CD14-positive monocyte (primary cell): Measurements from ENCODE around the gene TRABD2B. TPM values are rescaled to one million over a fixed set of nuclear protein-coding genes. Genes with fewer than 3 reads are reported as not detected.

Experiments used
- DNase-seq, 3 donors: peaks; one replicate each; pipeline ENCODE4 v3.0.0-alpha.2; 2011 to 2022
- H2AFZ ChIP-seq: 2 replicates; pipeline ENCODE4 v1.6.0; 2012; ENCODE audit warnings: mild to moderate bottlenecking, low read depth, low read length, inconsistent platforms; ENCODE audit not compliant: insufficient read depth, poor library complexity, severe bottlenecking
- H3K27ac ChIP-seq, 2 donors: 1 replicate in 1 of 2; 2 replicates in 1 of 2; pipeline ENCODE4 v1.5.1; 2012 to 2013; ENCODE audit warnings: low read length in 2 of 2, control low read depth in 1 of 2, inconsistent platforms in 1 of 2, low read depth in 1 of 2, mild to moderate bottlenecking in 1 of 2
- H3K27me3 ChIP-seq, 2 donors: one replicate each; pipeline versions ENCODE4 v1.6.0 to v1.6.1; 2011 to 2013; ENCODE audit warnings: low read length in 2 of 2; ENCODE audit not compliant: control insufficient read depth in 2 of 2, insufficient read depth in 2 of 2
- H3K36me3 ChIP-seq, 2 donors: replicated peaks in 1 of 2; 1 replicate in 1 of 2; 2 replicates in 1 of 2; pipeline versions ENCODE4 v1.5.1 to v1.6.1; 2012 to 2013; ENCODE audit warnings: low read length in 2 of 2, control low read depth in 1 of 2, inconsistent platforms in 1 of 2, mild to moderate bottlenecking in 1 of 2; ENCODE audit not compliant: insufficient read depth in 2 of 2, control insufficient read depth in 1 of 2
- H3K4me1 ChIP-seq, 2 donors: 1 replicate in 1 of 2; 2 replicates in 1 of 2; pipeline versions ENCODE4 v1.5.1 to v1.6.1; 2012 to 2013; ENCODE audit warnings: low read length in 2 of 2, control low read depth in 1 of 2, inconsistent platforms in 1 of 2, mild to moderate bottlenecking in 1 of 2, moderate library complexity in 1 of 2; ENCODE audit not compliant: insufficient read depth in 2 of 2, control insufficient read depth in 1 of 2
- H3K4me2 ChIP-seq: replicated peaks from 2 replicates; pipeline ENCODE3; 2012; ENCODE audit warnings: low read length, moderate library complexity, mild to moderate bottlenecking; ENCODE audit not compliant: poor library complexity, severe bottlenecking; ENCODE audit errors: extremely low read depth
- H3K4me3 ChIP-seq, 3 experiments: fragments of 200-600 bp in 1 of 3; sonication (generic) in 1 of 3; replicated peaks in 1 of 3; 1 replicate in 2 of 3; 2 replicates in 1 of 3; pipeline ENCODE4 v1.5.1; 2011 to 2013; ENCODE audit warnings: low read length in 3 of 3, mild to moderate bottlenecking in 3 of 3, control low read depth in 2 of 3, low read depth in 2 of 3, inconsistent platforms in 1 of 3, moderate library complexity in 1 of 3
- H3K79me2 ChIP-seq: 2 replicates; pipeline ENCODE4 v1.6.0; 2012; ENCODE audit warnings: mild to moderate bottlenecking, control low read depth, inconsistent platforms, low read length, moderate library complexity; ENCODE audit not compliant: insufficient read depth
- H3K9ac ChIP-seq: 2 replicates; pipeline ENCODE4 v1.6.0; 2017; ENCODE audit warnings: low read length, mild to moderate bottlenecking; ENCODE audit not compliant: insufficient read depth, poor library complexity, severe bottlenecking
- H3K9me3 ChIP-seq, 2 donors: replicated peaks in 1 of 2; 1 replicate in 1 of 2; 2 replicates in 1 of 2; pipeline versions ENCODE4 v1.5.1 to v1.6.1; 2012 to 2013; ENCODE audit warnings: low read length in 2 of 2, control low read depth in 1 of 2; ENCODE audit not compliant: control insufficient read depth in 1 of 2, insufficient read depth in 1 of 2
- H4K20me1 ChIP-seq: 2 replicates; pipeline ENCODE4 v1.6.0; 2012; ENCODE audit warnings: mild to moderate bottlenecking, low read length, control low read depth, moderate library complexity; ENCODE audit not compliant: insufficient read depth
- H3K27ac Mint-ChIP-seq, 7 donors: one replicate each; pipeline ENCODE4 v1.8.0; 2020; ENCODE audit warnings: mild to moderate bottlenecking in 7 of 7, mixed read lengths in 7 of 7, moderate library complexity in 6 of 7, inconsistent platforms in 2 of 7
- H3K27me3 Mint-ChIP-seq, 3 donors: one replicate each; pipeline ENCODE4 v1.8.0; 2021 to 2022; ENCODE audit warnings: low read depth in 3 of 3, mild to moderate bottlenecking in 3 of 3, mixed read lengths in 3 of 3, moderate library complexity in 3 of 3, inconsistent platforms in 1 of 3
- H3K36me3 Mint-ChIP-seq, 2 donors: one replicate each; pipeline ENCODE4 v1.8.0; 2020; ENCODE audit warnings: mixed read lengths in 2 of 2, inconsistent platforms in 1 of 2, mild to moderate bottlenecking in 1 of 2
- H3K4me1 Mint-ChIP-seq: one replicate; pipeline ENCODE4 v1.8.0; 2020; ENCODE audit warnings: mild to moderate bottlenecking, mixed read lengths
- H3K4me3 Mint-ChIP-seq, 2 donors: one replicate each; pipeline ENCODE4 v1.8.0; 2020; ENCODE audit warnings: mild to moderate bottlenecking in 2 of 2, mixed read lengths in 2 of 2, moderate library complexity in 1 of 2
- H3K9me3 Mint-ChIP-seq, 7 donors: one replicate each; pipeline ENCODE4 v1.8.0; 2020 to 2022; ENCODE audit warnings: mixed read lengths in 7 of 7, mild to moderate bottlenecking in 6 of 7, moderate library complexity in 6 of 7, inconsistent platforms in 2 of 7
- WGBS: methylation state at CpG from one replicate; pipeline ENCODE4 v1.1.5; 2013; ENCODE audit warnings: missing lambda C conversion rate; ENCODE audit not compliant: insufficient coverage; 5-methylcytosine and 5-hydroxymethylcytosine counted together
- intact Hi-C, 2 donors: fragments of 100-400 bp; cut with micrococcal nuclease; formaldehyde crosslinking; loops; one replicate each; pipeline versions ENCODE4 v1.15.0 to v1.15.1; 2023
- polyA plus RNA-seq, 3 donors: library from polyadenylated mRNA; depleted of rRNA in 1 of 3; unstranded in 2 of 3; stranded (reverse) in 1 of 3; fragments of 300-500 nt in 2 of 3; fragments of >200 nt in 1 of 3; fragmentation: Illumina TruSeq in 2 of 3; gene quantifications; 1 replicate in 2 of 3; 2 replicates in 1 of 3; pipeline ENCODE4 v1.2.3, GENCODE V29; 2012 to 2021
- TF ChIP-seq, protein P1 (sequence below): fragments of 200-600 bp; IDR thresholded peaks from one replicate; pipeline ENCODE4 v1.8.0; 2022; ENCODE audit warnings: antibody characterized with exemption, mild to moderate bottlenecking

TRABD2B gene
- polyA plus RNA-seq, 3 donors, result not detected

DNA sequence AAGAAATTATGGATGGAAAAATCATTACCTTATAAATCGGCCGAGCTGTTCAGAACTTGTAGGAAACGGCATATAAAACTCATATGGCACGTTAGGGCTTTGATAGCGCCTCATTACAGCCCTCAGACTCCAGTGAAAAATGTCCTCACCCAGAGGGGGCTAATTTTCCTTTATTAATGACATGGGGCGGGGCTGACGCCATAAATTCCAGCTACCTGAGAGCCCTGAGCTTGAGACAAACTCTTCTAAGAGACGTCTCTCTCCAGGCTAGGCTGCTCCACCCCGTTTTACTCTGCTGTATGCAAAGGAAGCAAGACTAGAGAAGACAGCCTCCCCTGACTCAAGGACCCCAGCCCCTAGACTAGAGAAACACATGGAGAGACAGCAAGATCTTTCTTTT is 149.4 kb downstream of the TRABD2B start:
- Histone ChIP-seq H4K20me1 (no peaks in the 10 kb centered on the region), H3K27ac (no peak overlapping the region), H3K4me1 (no peaks in the 10 kb centered on the region), H3K9me3 (no peaks in the 10 kb centered on the region), H3K36me3 (no peaks in the 10 kb centered on the region), H3K9ac (no peak overlapping the region), H3K4me2 (no peak overlapping the region), H2AFZ (no peak overlapping the region), H3K79me2 (no peaks in the 10 kb centered on the region), H3K4me3 (no peak overlapping the region), H3K27me3 (no peaks in the 10 kb centered on the region)
- H3K4me1 Mint-ChIP-seq, result no peaks in the 10 kb centered on the region
- no peaks in the 10 kb centered on the region for H3K36me3 Mint-ChIP-seq
- no peak for DNase-seq
- peaks cover 7 to 12% (median 9%) of the 10 kb centered on the region in 3 donors for H3K27me3 Mint-ChIP-seq
- H3K27ac Mint-ChIP-seq, result no peak overlapping the region
- WGBS, result 97% methylated on average over 7 of the region's 9 CpGs
- TF ChIP-seq, protein P1, sequence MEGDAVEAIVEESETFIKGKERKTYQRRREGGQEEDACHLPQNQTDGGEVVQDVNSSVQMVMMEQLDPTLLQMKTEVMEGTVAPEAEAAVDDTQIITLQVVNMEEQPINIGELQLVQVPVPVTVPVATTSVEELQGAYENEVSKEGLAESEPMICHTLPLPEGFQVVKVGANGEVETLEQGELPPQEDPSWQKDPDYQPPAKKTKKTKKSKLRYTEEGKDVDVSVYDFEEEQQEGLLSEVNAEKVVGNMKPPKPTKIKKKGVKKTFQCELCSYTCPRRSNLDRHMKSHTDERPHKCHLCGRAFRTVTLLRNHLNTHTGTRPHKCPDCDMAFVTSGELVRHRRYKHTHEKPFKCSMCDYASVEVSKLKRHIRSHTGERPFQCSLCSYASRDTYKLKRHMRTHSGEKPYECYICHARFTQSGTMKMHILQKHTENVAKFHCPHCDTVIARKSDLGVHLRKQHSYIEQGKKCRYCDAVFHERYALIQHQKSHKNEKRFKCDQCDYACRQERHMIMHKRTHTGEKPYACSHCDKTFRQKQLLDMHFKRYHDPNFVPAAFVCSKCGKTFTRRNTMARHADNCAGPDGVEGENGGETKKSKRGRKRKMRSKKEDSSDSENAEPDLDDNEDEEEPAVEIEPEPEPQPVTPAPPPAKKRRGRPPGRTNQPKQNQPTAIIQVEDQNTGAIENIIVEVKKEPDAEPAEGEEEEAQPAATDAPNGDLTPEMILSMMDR, result no peak
- H3K9me3 Mint-ChIP-seq, result no peaks in the 10 kb centered on the region
- intact Hi-C loops, result no loop called here
- H3K4me3 Mint-ChIP-seq, result no peak overlapping the region

DNA sequence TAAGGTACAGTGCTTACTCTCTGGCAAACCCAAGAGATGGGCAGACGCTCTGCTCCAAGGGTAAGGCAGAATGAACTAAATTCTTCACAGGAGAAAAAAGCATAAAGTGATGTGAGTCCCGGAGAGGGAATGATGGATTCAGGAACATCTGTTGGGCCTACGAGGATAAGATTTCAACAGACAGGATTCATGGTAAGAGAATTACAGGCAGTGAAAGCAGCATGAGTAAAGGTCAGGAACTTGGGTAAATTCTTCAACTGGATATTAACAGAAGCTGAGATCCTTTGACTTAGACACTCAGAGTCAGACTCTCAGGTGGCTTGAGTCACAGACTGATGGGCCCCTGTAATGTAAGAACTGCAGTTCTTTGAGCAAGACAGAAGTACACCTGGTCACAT is 152.6 kb downstream of the TRABD2B start:
- Mint-ChIP-seq H3K4me3 (no peak overlapping the region), H3K27me3 (peaks cover 9 to 15% (median 10%) of the 10 kb centered on the region in 3 donors), H3K36me3 (no peaks in the 10 kb centered on the region), H3K4me1 (no peaks in the 10 kb centered on the region), H3K9me3 (no peaks in the 10 kb centered on the region), H3K27ac (no peak overlapping the region)
- H3K4me3 ChIP-seq, result no peak overlapping the region
- intact Hi-C loops, result no loop called here
- TF ChIP-seq, protein P1, result no peak
- DNase-seq, result no peak
- no peak overlapping the region for H3K4me2 ChIP-seq
- H3K27ac ChIP-seq, result no peak overlapping the region
- no peak overlapping the region for H3K9ac ChIP-seq
- peaks cover 0 to 4% of the 10 kb centered on the region in 2 donors for H3K27me3 ChIP-seq
- H3K36me3 ChIP-seq, result no peaks in the 10 kb centered on the region
- no peaks in the 10 kb centered on the region for H3K79me2 ChIP-seq
- no peaks in the 10 kb centered on the region for H3K9me3 ChIP-seq
- WGBS, result 95% methylated on average over 3 of the region's 3 CpGs
- H3K4me1 ChIP-seq, result no peaks in the 10 kb centered on the region
- H2AFZ ChIP-seq, result no peak overlapping the region
- no peaks in the 10 kb centered on the region for H4K20me1 ChIP-seq
